HCT116 (cell line): ENCODE data around the gene ZRANB1. TPM values are rescaled to one million over a fixed set of nuclear protein-coding genes. Genes with fewer than 3 reads are reported as not detected.
A peak's percentile ranks its signal among the peaks of the same experiment; 100 is the strongest.

Experiments
- ATAC-seq: fragments of 200-7000 bp; cut with Tn5 transposase; 2 replicates; pipeline ENCODE4 v1.9.1; 2020; ENCODE audit warnings: mild to moderate bottlenecking, moderate library complexity
- BruUV-seq: library from RNA; stranded (reverse); fragments of 400-500 nt; replicated peaks from 2 replicates; lab custom pipeline; 2021; lab: Mats Ljungman, UMichigan
- CTCF ChIA-PET: fragments of 300-600 bp; sonication (Branson Sonifier 250); formaldehyde crosslinking; loops from one replicate; lab custom pipeline; 2021; ENCODE audit warnings: antibody characterized with exemption; lab: Charles Lee
- POLR2A ChIA-PET: fragments of 300-600, 350-600 bp; sonication (Branson Sonifier 250); formaldehyde crosslinking; loops from one replicate; lab custom pipeline; 2021; ENCODE audit warnings: antibody characterized with exemption; lab: Charles Lee
- RAD21 ChIA-PET, 2 experiments: fragments of 300-600 bp; sonication (Branson Sonifier 250); formaldehyde crosslinking; loops; one replicate each; lab custom pipeline; 2023; ENCODE audit warnings: low total read pairs in 2 of 2; ENCODE audit not compliant: uncharacterized antibody in 2 of 2, unreplicated experiment in 2 of 2, low non-redundant PET in 1 of 2; lab: Charles Lee
- DNase-seq: peaks from one replicate; pipeline ENCODE4 v3.0.0-alpha.2; 2010; ENCODE audit warnings: low read depth, low spot score
- H2AFZ ChIP-seq: fragments of 200-600 bp; shearing (Covaris generic), sonication (generic); 2 replicates; pipeline ENCODE4 v1.6.1; 2017; ENCODE audit warnings: low read depth, mixed run types, mixed read lengths, antibody characterized with exemption, low read length; ENCODE audit not compliant: poor library complexity, severe bottlenecking
- H3K27ac ChIP-seq: 2 replicates; pipeline ENCODE4 v1.5.1; 2012; ENCODE audit warnings: low read depth, low read length
- H3K27me3 ChIP-seq: fragments of 200-600 bp; sonication (generic); 2 replicates; pipeline ENCODE4 v1.6.1; 2016; ENCODE audit warnings: mixed run types, low read length, mixed read lengths; ENCODE audit not compliant: insufficient read depth
- H3K36me3 ChIP-seq, 2 experiments: fragments of 200-500 bp in 1 of 2; fragments of 200-600 bp in 1 of 2; sonication (Bioruptor generic) in 1 of 2; sonication (generic) in 1 of 2; 2 replicates each; pipeline versions ENCODE4 v1.5.1 to v1.6.1; 2014 to 2016; ENCODE audit warnings: low read length in 2 of 2, inconsistent platforms in 1 of 2, mixed read lengths in 1 of 2, mixed run types in 1 of 2; ENCODE audit not compliant: insufficient read depth in 2 of 2, control insufficient read depth in 1 of 2
- H3K4me1 ChIP-seq, 2 experiments: fragments of 200-600 bp in 1 of 2; sonication (generic) in 1 of 2; 2 replicates each; pipeline versions ENCODE4 v1.5.1 to v1.6.1; 2012 to 2017; ENCODE audit warnings: low read length in 2 of 2, inconsistent platforms in 1 of 2, mild to moderate bottlenecking in 1 of 2, mixed read lengths in 1 of 2, mixed run types in 1 of 2, moderate library complexity in 1 of 2; ENCODE audit not compliant: insufficient read depth in 2 of 2, control insufficient read depth in 1 of 2
- H3K4me2 ChIP-seq: fragments of 200-600 bp; sonication (generic); 2 replicates; pipeline ENCODE4 v1.6.1; 2017; ENCODE audit warnings: mixed run types, low read length, mixed read lengths
- H3K4me3 ChIP-seq, 2 experiments: fragments of 200-600 bp in 1 of 2; sonication (generic) in 1 of 2; replicated peaks in 1 of 2; 2 replicates each; pipeline ENCODE4 v1.5.1; 2011 to 2016; ENCODE audit warnings: low read length in 2 of 2, control low read depth in 1 of 2, low read depth in 1 of 2, mild to moderate bottlenecking in 1 of 2, mixed read lengths in 1 of 2, mixed run types in 1 of 2
- H3K79me2 ChIP-seq: fragments of 200-600 bp; sonication (generic); 2 replicates; pipeline ENCODE4 v1.6.1; 2017; ENCODE audit warnings: mild to moderate bottlenecking, mixed run types, low read length, moderate library complexity, mixed read lengths; ENCODE audit not compliant: insufficient read depth
- H3K9ac ChIP-seq: fragments of 200-600 bp; sonication (generic); 2 replicates; pipeline ENCODE4 v1.6.1; 2016; ENCODE audit warnings: low read length, mixed read lengths
- H3K9me2 ChIP-seq: fragments of 200-600 bp; sonication (generic), shearing (Covaris generic); 2 replicates; pipeline ENCODE4 v1.6.1; 2017; ENCODE audit warnings: mixed run types, mild to moderate bottlenecking, moderate library complexity; ENCODE audit not compliant: insufficient read depth
- H3K9me3 ChIP-seq, 2 experiments: fragments of 200-500 bp in 1 of 2; fragments of 200-600 bp in 1 of 2; sonication (Bioruptor generic) in 1 of 2; sonication (generic) in 1 of 2; 2 replicates each; pipeline ENCODE4 v1.6.1; 2014 to 2017; ENCODE audit warnings: low read length in 2 of 2, mixed read lengths in 2 of 2, inconsistent platforms in 1 of 2, low read depth in 1 of 2, mild to moderate bottlenecking in 1 of 2, mixed run types in 1 of 2, moderate library complexity in 1 of 2; ENCODE audit not compliant: control insufficient read depth in 1 of 2, insufficient read depth in 1 of 2
- H4K20me1 ChIP-seq: fragments of 200-600 bp; sonication (generic), shearing (Covaris generic); 2 replicates; pipeline ENCODE4 v1.6.1; 2017; ENCODE audit warnings: mixed run types, mild to moderate bottlenecking, moderate library complexity; ENCODE audit not compliant: insufficient read depth
- CBX3 ChIP-seq: IDR thresholded peaks from 2 replicates; pipeline ENCODE4 v1.6.1; 2012; ENCODE audit warnings: low read depth
- ELF1 ChIP-seq: IDR thresholded peaks from 2 replicates; pipeline ENCODE4 v1.6.1; 2012; ENCODE audit warnings: low read depth, borderline replicate concordance
- EZH2 ChIP-seq: fragments of 200-600 bp; sonication (generic); IDR thresholded peaks from 2 replicates; pipeline ENCODE4 v1.6.1; 2017; ENCODE audit warnings: antibody characterized with exemption, mixed run types
- EZH2phosphoT487 ChIP-seq: fragments of 200-600 bp; IDR thresholded peaks from 2 replicates; pipeline ENCODE4 v1.6.1; 2018; ENCODE audit warnings: antibody characterized with exemption, borderline replicate concordance
- FOSL1 ChIP-seq: IDR thresholded peaks from 2 replicates; pipeline ENCODE4 v1.6.1; 2012; ENCODE audit warnings: low read depth
- JUND ChIP-seq: IDR thresholded peaks from 2 replicates; pipeline ENCODE4 v1.6.1; 2012
- POLR2A ChIP-seq: IDR thresholded peaks from 2 replicates; pipeline ENCODE4 v1.7.0; 2011; ENCODE audit warnings: borderline replicate concordance; ENCODE audit not compliant: insufficient read depth, insufficient read length; ENCODE audit errors: extremely low read depth
- REST ChIP-seq: IDR thresholded peaks from 2 replicates; pipeline ENCODE4 v1.6.1; 2012; ENCODE audit warnings: low read depth
- SRF ChIP-seq: IDR thresholded peaks from 2 replicates; pipeline ENCODE4 v1.6.1; 2012; ENCODE audit warnings: low read depth
- ZNF274 ChIP-seq: fragments of 200-500 bp; sonication (Bioruptor generic); IDR thresholded peaks from 2 replicates; pipeline ENCODE4 v1.6.1; 2014; ENCODE audit warnings: mild to moderate bottlenecking, low read depth, low read length, inconsistent platforms
- intact Hi-C: fragments of 100-400 bp; cut with micrococcal nuclease; formaldehyde crosslinking; loops from 2 replicates; pipeline ENCODE4 v1.10.0; 2022
- total RNA-seq: library from RNA; stranded (reverse); gene quantifications from one replicate; pipeline ENCODE4 v1.2.1, GENCODE V29; 2021; ENCODE audit not compliant: unreplicated experiment
- TF ChIP-seq, protein P1 (sequence below): IDR thresholded peaks from 2 replicates; pipeline ENCODE4 v1.6.1; 2012
- TF ChIP-seq, protein P2 (sequence below), 3 experiments: fragments of 200-600 bp in 1 of 3; sonication (generic) in 1 of 3; IDR thresholded peaks in 2 of 3; conservative IDR thresholded peaks in 1 of 3; 2 replicates each; pipeline ENCODE4 v1.5.1; 2012 to 2017; ENCODE audit warnings: low read depth in 2 of 3, low read length in 2 of 3, antibody characterized with exemption in 1 of 3, borderline replicate concordance in 1 of 3, control low read depth in 1 of 3, mild to moderate bottlenecking in 1 of 3, mixed read lengths in 1 of 3, mixed run types in 1 of 3, moderate library complexity in 1 of 3; ENCODE audit not compliant: insufficient read depth in 1 of 3

Gene ZRANB1
- total RNA-seq, 1 experiment from 2014 or later = 23.9 TPM

DNA sequence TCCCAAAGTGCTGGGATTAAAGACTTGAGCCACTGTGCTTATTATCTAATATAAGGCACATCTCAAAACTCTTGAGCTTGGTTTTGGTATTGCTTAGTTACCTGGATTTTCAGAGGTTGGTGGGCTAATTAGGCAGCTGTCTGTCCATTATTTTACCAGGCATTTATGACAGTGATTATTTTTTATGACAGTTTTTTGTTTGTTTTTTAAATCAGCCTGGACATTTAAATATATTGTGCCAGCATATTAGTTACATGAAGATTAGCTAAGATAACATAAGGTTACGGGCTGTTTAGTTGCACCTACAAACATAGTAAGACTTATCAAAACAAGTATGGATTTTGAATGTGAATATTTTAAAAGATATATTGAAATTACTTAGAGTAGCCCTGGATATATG is 2.6 kb upstream of the ZRANB1 start:
- intact Hi-C loops = no loop called here

DNA sequence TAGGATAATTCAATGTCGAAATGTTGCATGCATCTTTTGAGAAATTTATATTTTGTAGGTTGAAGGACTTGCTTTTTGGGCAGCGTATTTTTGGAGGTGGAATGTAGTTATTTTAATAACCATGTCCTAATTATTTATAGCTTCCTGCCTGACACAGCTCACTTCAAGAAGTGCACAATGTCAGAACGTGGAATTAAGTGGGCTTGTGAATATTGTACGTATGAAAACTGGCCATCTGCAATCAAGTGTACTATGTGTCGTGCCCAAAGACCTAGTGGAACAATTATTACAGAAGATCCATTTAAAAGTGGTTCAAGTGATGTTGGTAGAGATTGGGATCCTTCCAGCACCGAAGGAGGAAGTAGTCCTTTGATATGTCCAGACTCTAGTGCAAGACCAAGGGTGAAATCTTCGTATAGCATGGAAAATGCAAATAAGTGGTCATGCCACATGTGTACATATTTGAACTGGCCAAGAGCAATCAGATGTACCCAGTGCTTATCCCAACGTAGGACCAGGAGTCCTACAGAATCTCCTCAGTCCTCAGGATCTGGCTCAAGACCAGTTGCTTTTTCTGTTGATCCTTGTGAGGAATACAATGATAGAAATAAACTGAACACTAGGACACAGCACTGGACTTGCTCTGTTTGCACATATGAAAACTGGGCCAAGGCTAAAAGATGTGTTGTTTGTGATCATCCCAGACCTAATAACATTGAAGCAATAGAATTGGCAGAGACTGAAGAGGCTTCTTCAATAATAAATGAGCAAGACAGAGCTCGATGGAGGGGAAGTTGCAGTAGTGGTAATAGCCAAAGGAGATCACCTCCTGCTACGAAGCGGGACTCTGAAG is 620 bp downstream of the ZRANB1 start:
- Histone ChIP-seq H4K20me1 (peaks cover 35% of the 10 kb centered on the region), H3K36me3 (no peaks in the 10 kb centered on the region; a peak in 1 of 4 replicates), H3K4me3 (no peak overlapping the region), H3K9me2 (no peaks in the 10 kb centered on the region), H3K27ac (no peak overlapping the region), H3K79me2 (peaks cover 100% of the 10 kb centered on the region), H3K9ac (no peak overlapping the region), H2AFZ (no peak overlapping the region), H3K9me3 (no peaks in the 10 kb centered on the region), H3K4me2 (no peak overlapping the region), H3K27me3 (no peaks in the 10 kb centered on the region), H3K4me1 (peaks cover 0 to 6% of the 10 kb centered on the region in 2 experiments; a peak in 1 of 4 replicates)
- ChIA-PET RAD21 (no interaction called here), POLR2A (no interaction called here), CTCF (no interaction called here)
- TSS peak; percentile 41 for BruUV-seq
- DNase-seq = no peak
- no peak for ATAC-seq
- intact Hi-C loops = loop anchor here (2.0 kb wide), 1 partner anchor 76 kb away; no protein-coding TSS in a partner anchor
- TF ChIP-seq FOSL1 (no peak), JUND (no peak), ZNF274 (no peak), REST (no peak), SRF (no peak), EZH2phosphoT487 (no peak), CBX3 (no peak), ELF1 (no peak), POLR2A (no peak)
- TF ChIP-seq, protein P1, sequence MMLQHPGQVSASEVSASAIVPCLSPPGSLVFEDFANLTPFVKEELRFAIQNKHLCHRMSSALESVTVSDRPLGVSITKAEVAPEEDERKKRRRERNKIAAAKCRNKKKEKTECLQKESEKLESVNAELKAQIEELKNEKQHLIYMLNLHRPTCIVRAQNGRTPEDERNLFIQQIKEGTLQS = no peak
- TF ChIP-seq, protein P2, sequence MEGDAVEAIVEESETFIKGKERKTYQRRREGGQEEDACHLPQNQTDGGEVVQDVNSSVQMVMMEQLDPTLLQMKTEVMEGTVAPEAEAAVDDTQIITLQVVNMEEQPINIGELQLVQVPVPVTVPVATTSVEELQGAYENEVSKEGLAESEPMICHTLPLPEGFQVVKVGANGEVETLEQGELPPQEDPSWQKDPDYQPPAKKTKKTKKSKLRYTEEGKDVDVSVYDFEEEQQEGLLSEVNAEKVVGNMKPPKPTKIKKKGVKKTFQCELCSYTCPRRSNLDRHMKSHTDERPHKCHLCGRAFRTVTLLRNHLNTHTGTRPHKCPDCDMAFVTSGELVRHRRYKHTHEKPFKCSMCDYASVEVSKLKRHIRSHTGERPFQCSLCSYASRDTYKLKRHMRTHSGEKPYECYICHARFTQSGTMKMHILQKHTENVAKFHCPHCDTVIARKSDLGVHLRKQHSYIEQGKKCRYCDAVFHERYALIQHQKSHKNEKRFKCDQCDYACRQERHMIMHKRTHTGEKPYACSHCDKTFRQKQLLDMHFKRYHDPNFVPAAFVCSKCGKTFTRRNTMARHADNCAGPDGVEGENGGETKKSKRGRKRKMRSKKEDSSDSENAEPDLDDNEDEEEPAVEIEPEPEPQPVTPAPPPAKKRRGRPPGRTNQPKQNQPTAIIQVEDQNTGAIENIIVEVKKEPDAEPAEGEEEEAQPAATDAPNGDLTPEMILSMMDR (IDR thresholded peaks at IDR 0.05 in 2 of 3, conservative IDR thresholded peaks at IDR 0.05 in 1 of 3; ENCODE audit: borderline replicate concordance in 1 of 3, insufficient read depth in 1 of 3, low read depth in 2 of 3, low read length in 2 of 3) = no peak

More for the DNA sequence above, 2.6 kb upstream of the ZRANB1 start:
- ChIA-PET POLR2A (no interaction called here), RAD21 (no interaction called here), CTCF (no interaction called here)
- Histone ChIP-seq H3K27me3 (no peaks in the 10 kb centered on the region), H3K4me1 (peaks cover 0 to 6% of the 10 kb centered on the region in 2 experiments; a peak in 1 of 4 replicates), H3K4me2 (no peak overlapping the region), H4K20me1 (peaks cover 35% of the 10 kb centered on the region), H3K4me3 (no peak overlapping the region), H3K79me2 (peaks cover 100% of the 10 kb centered on the region), H2AFZ (no peak overlapping the region), H3K9ac (no peak overlapping the region), H3K36me3 (no peaks in the 10 kb centered on the region), H3K9me2 (no peaks in the 10 kb centered on the region), H3K9me3 (no peaks in the 10 kb centered on the region), H3K27ac (no peak overlapping the region)
- no peak for DNase-seq
- no peak for ATAC-seq
- TF ChIP-seq SRF (no peak), POLR2A (no peak), EZH2 (no peak)
- no TSS peak for BruUV-seq
